Stimulated activated memory B cell treated with anti-CD40 and anti-IgM and Interleukin-4, amounts not matched to agents 10 μg/mL and 1 μg/mL and 100 μg/mL, for 72 hours (primary cell): Measurements from ENCODE around the gene SOD1.

ENCODE experiments used
- ATAC-seq: fragments of 150-1000 bp; cut with Tn5 transposase; 2 replicates; pipeline ENCODE4 v1.10.0; 2021
- H3K27ac Mint-ChIP-seq: one replicate; pipeline ENCODE4 v1.8.0; 2022; ENCODE audit warnings: mild to moderate bottlenecking, mixed read lengths
- H3K27me3 Mint-ChIP-seq: one replicate; pipeline ENCODE4 v1.8.0; 2022; ENCODE audit warnings: mixed read lengths
- H3K36me3 Mint-ChIP-seq: one replicate; pipeline ENCODE4 v1.8.0; 2022; ENCODE audit warnings: mixed read lengths
- H3K4me1 Mint-ChIP-seq: one replicate; pipeline ENCODE4 v1.8.0; 2022; ENCODE audit warnings: mixed read lengths
- H3K4me3 Mint-ChIP-seq: one replicate; pipeline ENCODE4 v1.8.0; 2022; ENCODE audit warnings: mild to moderate bottlenecking, moderate library complexity, mixed read lengths
- H3K9me3 Mint-ChIP-seq: one replicate; pipeline ENCODE4 v1.8.0; 2022; ENCODE audit warnings: mixed read lengths

The SOD1 gene

GRCh38 chr21:31686272-31686915 lies 26.9 kb downstream of the SOD1 start:
- Mint-ChIP-seq H3K36me3 (peaks cover 72% of the 10 kb centered on the region), H3K27me3 (no peaks in the 10 kb centered on the region), H3K27ac (no peak overlapping the region), H3K4me1 (no peaks in the 10 kb centered on the region), H3K9me3 (no peaks in the 10 kb centered on the region), H3K4me3 (no peak overlapping the region)
- ATAC-seq: no peak

GRCh38 chr21:31687108-31687507 lies 27.6 kb downstream of the SOD1 start:
- Mint-ChIP-seq H3K4me1 (no peaks in the 10 kb centered on the region), H3K4me3 (no peak overlapping the region), H3K36me3 (peaks cover 66% of the 10 kb centered on the region), H3K27me3 (no peaks in the 10 kb centered on the region), H3K27ac (no peak overlapping the region), H3K9me3 (no peaks in the 10 kb centered on the region)
- no peak for ATAC-seq

GRCh38 chr21:31688603-31689368 lies 29.3 kb downstream of the SOD1 start:
- H3K9me3 Mint-ChIP-seq: no peaks in the 10 kb centered on the region
- H3K4me3 Mint-ChIP-seq: no peak overlapping the region
- H3K27ac Mint-ChIP-seq: no peak overlapping the region
- no peak for ATAC-seq
- H3K36me3 Mint-ChIP-seq: peaks cover 64% of the 10 kb centered on the region
- no peaks in the 10 kb centered on the region for H3K27me3 Mint-ChIP-seq
- H3K4me1 Mint-ChIP-seq: no peaks in the 10 kb centered on the region

GRCh38 chr21:31693222-31693621 lies 33.7 kb downstream of the SOD1 start:
- Mint-ChIP-seq H3K4me3 (no peak overlapping the region), H3K27me3 (no peaks in the 10 kb centered on the region), H3K36me3 (peaks cover 57% of the 10 kb centered on the region), H3K4me1 (no peaks in the 10 kb centered on the region), H3K27ac (no peak overlapping the region), H3K9me3 (no peaks in the 10 kb centered on the region)
- no peak for ATAC-seq

GRCh38 chr21:31696424-31696823 lies 36.9 kb downstream of the SOD1 start:
- Mint-ChIP-seq H3K9me3 (no peaks in the 10 kb centered on the region), H3K27me3 (no peaks in the 10 kb centered on the region), H3K27ac (no peak overlapping the region), H3K4me3 (no peak overlapping the region), H3K4me1 (peaks cover under 1% of the 10 kb centered on the region), H3K36me3 (peaks cover 57% of the 10 kb centered on the region)
- ATAC-seq: no peak

GRCh38 chr21:31698461-31698860 lies 39.0 kb downstream of the SOD1 start:
- no peak for ATAC-seq
- H3K4me1 Mint-ChIP-seq: peaks cover 5% of the 10 kb centered on the region
- H3K27ac Mint-ChIP-seq: peak overlapping the region; percentile 27
- H3K36me3 Mint-ChIP-seq: peaks cover 56% of the 10 kb centered on the region
- no peaks in the 10 kb centered on the region for H3K27me3 Mint-ChIP-seq
- H3K9me3 Mint-ChIP-seq: no peaks in the 10 kb centered on the region
- H3K4me3 Mint-ChIP-seq: no peak overlapping the region

GRCh38 chr21:31700040-31700439 lies 40.5 kb downstream of the SOD1 start:
- peaks cover 54% of the 10 kb centered on the region for H3K36me3 Mint-ChIP-seq

GRCh38 chr21:31706562-31706961 lies 47.1 kb downstream of the SOD1 start:
- no peak overlapping the region for H3K4me3 Mint-ChIP-seq
- H3K9me3 Mint-ChIP-seq: no peaks in the 10 kb centered on the region
- no peak for ATAC-seq
- no peaks in the 10 kb centered on the region for H3K27me3 Mint-ChIP-seq
- H3K36me3 Mint-ChIP-seq: peaks cover 30% of the 10 kb centered on the region
- H3K27ac Mint-ChIP-seq: no peak overlapping the region
- peaks cover 49% of the 10 kb centered on the region for H3K4me1 Mint-ChIP-seq

More at GRCh38 chr21:31700040-31700439, 40.5 kb downstream of the SOD1 start:
- no peaks in the 10 kb centered on the region for H3K27me3 Mint-ChIP-seq
- no peaks in the 10 kb centered on the region for H3K9me3 Mint-ChIP-seq
- peaks cover 5% of the 10 kb centered on the region for H3K4me1 Mint-ChIP-seq
- no peak for ATAC-seq
- no peak overlapping the region for H3K4me3 Mint-ChIP-seq
- H3K27ac Mint-ChIP-seq: no peak overlapping the region

GRCh38 chr21:31707499-31707898 lies 48.0 kb downstream of the SOD1 start:
- Mint-ChIP-seq H3K4me3 (no peak overlapping the region), H3K4me1 (peaks cover 55% of the 10 kb centered on the region), H3K27ac (no peak overlapping the region), H3K27me3 (no peaks in the 10 kb centered on the region), H3K36me3 (peaks cover 27% of the 10 kb centered on the region), H3K9me3 (no peaks in the 10 kb centered on the region)
- no peak for ATAC-seq

- Mint-ChIP-seq H3K27ac (no peak overlapping the region), H3K4me1 (peaks cover 65% of the 10 kb centered on the region), H3K4me3 (no peak overlapping the region), H3K36me3 (peaks cover 27% of the 10 kb centered on the region), H3K27me3 (no peaks in the 10 kb centered on the region), H3K9me3 (no peaks in the 10 kb centered on the region)
- no peak for ATAC-seq
Measured at GRCh38 chr21:31708541-31708940, 49.0 kb downstream of the SOD1 start.

GRCh38 chr21:31710586-31710985 lies 51.1 kb downstream of the SOD1 start:
- H3K27me3 Mint-ChIP-seq: no peaks in the 10 kb centered on the region
- H3K4me3 Mint-ChIP-seq: no peak overlapping the region
- H3K9me3 Mint-ChIP-seq: no peaks in the 10 kb centered on the region
- ATAC-seq: no peak
- H3K27ac Mint-ChIP-seq: peak overlapping the region; percentile 79
- peaks cover 15% of the 10 kb centered on the region for H3K36me3 Mint-ChIP-seq
- peaks cover 82% of the 10 kb centered on the region for H3K4me1 Mint-ChIP-seq

GRCh38 chr21:31711326-31711725 lies 51.8 kb downstream of the SOD1 start:
- H3K27me3 Mint-ChIP-seq: no peaks in the 10 kb centered on the region
- ATAC-seq: no peak
- H3K36me3 Mint-ChIP-seq: peaks cover 14% of the 10 kb centered on the region
- peaks cover 87% of the 10 kb centered on the region for H3K4me1 Mint-ChIP-seq
- no peak overlapping the region for H3K4me3 Mint-ChIP-seq
- H3K27ac Mint-ChIP-seq: peak overlapping the region; percentile 79
- no peaks in the 10 kb centered on the region for H3K9me3 Mint-ChIP-seq

- no peak for ATAC-seq
- H3K27me3 Mint-ChIP-seq: no peaks in the 10 kb centered on the region
- H3K27ac Mint-ChIP-seq: no peak overlapping the region
- H3K36me3 Mint-ChIP-seq: peaks cover 10% of the 10 kb centered on the region
- H3K4me3 Mint-ChIP-seq: no peak overlapping the region
- no peaks in the 10 kb centered on the region for H3K9me3 Mint-ChIP-seq
- H3K4me1 Mint-ChIP-seq: peaks cover 87% of the 10 kb centered on the region
Measured at GRCh38 chr21:31711745-31712285, 52.3 kb downstream of the SOD1 start.

GRCh38 chr21:31713115-31713514 lies 53.6 kb downstream of the SOD1 start:
- no peak for ATAC-seq
- Mint-ChIP-seq H3K4me3 (no peak overlapping the region), H3K36me3 (peaks cover 10% of the 10 kb centered on the region), H3K27me3 (no peaks in the 10 kb centered on the region), H3K27ac (no peak overlapping the region), H3K9me3 (no peaks in the 10 kb centered on the region), H3K4me1 (peaks cover 83% of the 10 kb centered on the region)

GRCh38 chr21:31713973-31714740 lies 54.7 kb downstream of the SOD1 start:
- Mint-ChIP-seq H3K4me1 (peaks cover 84% of the 10 kb centered on the region), H3K4me3 (no peak overlapping the region), H3K36me3 (peaks cover 10% of the 10 kb centered on the region), H3K27me3 (no peaks in the 10 kb centered on the region), H3K9me3 (no peaks in the 10 kb centered on the region), H3K27ac (peak overlapping the region; percentile 68)
- ATAC-seq: peak; percentile 51
